ENCODE data around the gene ALKBH3.

ALKBH3 gene

DNA sequence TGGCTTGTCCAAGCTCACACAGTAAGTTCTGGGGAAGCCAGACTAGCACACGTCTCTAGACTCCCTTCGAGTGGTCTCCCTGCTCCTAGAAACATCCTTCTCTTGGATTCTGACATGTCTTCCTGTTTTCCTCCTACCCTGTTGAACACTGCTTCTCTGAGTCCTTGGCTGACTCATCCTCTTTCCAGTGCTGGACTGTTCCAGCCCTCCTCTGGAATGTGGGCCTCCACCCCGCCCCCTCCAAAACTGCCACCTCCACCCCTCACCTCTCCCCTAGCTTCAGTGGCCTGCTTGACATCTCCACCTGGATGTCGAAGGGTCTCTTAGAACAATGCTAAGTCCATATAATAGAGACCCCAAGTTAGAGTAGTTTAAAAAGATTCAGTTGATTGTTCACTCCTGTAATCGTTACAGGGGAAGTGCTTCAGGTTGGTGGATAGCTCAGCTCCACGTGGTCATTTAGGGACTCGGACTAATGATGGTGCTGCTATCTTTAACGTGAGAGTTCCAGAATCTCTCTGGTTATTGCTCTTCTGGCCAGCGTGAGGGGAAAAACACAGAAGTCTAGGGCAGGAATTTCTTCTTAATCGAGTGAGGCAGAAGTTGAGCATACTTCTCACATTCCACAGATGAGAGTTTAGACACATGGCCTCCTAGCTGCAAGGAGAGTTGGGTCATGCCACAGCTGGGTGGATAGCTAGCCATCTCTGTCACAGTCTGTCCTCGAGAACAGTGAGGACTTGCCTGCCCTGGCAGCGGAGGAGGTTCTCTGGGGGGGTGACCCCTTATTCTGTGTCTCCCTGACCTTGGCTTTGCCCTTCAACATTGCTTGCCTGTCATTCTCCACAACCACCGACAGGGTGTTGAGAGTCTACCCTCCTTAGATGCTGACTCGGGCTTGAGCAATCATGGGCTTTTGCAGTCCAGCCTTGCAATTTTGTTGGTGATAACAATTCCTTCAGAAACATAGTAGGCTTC is 57.1 kb downstream of the ALKBH3 start:
- DNase-seq (ENCODE audit: low read depth in 2 of 2, low spot score in 1 of 2), result no peak

DNA sequence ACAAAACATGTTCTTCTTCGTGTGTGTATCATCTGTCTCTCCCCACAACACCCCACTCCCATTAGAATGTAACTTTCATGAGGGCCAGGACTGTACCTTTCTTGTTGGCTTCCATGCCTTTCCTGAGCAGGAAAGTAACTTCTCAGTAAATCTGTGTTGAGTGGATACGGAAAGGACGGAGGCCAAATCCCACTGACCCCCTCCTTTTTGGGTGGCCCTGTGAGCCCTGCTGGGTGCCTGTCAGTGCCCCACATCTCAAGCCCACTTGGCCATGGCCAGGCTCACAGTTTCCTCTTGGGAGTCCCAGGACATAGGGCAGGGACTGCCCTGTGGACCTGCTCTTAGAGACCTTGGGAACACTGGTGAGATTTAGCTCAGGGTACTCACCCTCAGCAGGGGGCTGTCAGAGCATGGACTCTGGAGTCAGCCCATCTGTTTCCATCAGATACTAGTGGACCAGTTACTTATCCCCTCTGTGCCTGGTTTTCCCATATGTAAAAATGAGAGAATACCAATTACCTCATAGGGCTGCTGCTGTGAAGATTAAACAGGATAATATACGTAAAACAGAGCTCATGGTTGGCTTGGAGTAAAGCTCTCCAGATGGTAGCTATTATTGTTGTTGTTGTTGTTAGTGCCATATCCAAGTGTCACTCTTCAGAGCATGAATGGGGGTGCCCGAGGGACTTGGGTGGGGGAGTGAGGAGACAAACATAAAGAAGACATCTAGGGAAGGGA is 60.8 kb downstream of the ALKBH3 start:
- DNase-seq (ENCODE audit: low read depth in 2 of 2, low spot score in 1 of 2), result no peak

DNA sequence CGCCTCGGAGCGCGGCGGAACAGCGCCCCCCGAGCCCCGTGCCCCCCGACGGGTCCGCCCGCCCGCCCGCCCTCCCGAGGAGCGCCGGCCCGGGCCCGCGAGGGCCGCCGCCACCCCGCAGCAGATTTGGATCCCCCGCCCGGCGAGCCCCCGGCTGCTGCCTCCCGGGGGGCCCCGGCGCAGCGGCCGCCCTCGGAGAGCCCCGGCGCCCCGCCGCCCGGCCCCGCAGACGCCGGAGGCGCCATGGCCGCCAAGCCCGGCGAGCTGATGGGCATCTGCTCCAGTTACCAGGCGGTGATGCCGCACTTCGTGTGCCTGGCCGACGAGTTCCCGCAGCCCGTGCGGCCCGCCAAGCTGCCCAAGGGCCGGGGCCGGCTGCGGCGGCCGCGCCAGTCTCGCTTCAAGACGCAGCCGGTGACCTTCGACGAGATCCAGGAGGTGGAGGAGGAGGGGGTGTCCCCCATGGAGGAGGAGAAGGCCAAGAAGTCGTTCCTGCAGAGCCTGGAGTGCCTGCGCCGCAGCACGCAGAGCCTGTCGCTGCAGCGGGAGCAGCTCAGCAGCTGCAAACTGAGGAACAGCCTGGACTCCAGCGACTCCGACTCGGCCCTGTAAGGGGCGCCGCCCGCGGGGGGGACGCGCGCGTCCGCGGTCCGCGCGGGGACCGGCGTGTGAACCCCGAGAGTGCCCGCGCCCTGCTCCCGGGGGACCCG is 62.2 kb downstream of the ALKBH3 start:
- no peak for DNase-seq (ENCODE audit: low read depth in 2 of 2, low spot score in 1 of 2)

DNA sequence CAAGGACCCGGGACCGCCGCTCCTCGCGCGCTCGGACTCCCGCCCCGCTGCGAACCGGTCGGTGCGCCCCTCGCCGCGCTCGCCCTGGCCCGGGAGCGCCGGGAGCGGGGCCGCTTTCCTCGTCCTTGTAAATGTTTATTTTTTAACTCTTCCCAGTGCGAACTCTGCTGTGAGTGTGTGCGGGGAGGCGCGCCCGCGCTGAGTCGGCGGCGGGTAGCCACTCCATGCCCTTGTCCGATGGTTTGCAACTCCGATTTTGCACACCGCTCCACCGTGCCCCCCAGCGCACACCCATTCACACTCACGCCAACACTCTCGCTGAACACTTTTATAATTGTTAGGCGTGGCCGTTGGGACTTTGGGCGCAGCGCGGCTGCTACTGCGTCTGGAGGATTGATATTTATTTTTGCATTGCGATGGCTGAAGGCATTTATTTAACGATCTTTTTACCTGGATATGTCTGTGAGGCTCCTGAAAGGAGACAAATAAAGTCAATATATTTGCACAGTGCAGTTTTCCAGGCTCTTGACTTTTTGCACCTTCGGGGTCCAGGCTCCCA is 62.8 kb downstream of the ALKBH3 start:
- no peak for DNase-seq (ENCODE audit: low read depth in 2 of 2, low spot score in 1 of 2)

DNA sequence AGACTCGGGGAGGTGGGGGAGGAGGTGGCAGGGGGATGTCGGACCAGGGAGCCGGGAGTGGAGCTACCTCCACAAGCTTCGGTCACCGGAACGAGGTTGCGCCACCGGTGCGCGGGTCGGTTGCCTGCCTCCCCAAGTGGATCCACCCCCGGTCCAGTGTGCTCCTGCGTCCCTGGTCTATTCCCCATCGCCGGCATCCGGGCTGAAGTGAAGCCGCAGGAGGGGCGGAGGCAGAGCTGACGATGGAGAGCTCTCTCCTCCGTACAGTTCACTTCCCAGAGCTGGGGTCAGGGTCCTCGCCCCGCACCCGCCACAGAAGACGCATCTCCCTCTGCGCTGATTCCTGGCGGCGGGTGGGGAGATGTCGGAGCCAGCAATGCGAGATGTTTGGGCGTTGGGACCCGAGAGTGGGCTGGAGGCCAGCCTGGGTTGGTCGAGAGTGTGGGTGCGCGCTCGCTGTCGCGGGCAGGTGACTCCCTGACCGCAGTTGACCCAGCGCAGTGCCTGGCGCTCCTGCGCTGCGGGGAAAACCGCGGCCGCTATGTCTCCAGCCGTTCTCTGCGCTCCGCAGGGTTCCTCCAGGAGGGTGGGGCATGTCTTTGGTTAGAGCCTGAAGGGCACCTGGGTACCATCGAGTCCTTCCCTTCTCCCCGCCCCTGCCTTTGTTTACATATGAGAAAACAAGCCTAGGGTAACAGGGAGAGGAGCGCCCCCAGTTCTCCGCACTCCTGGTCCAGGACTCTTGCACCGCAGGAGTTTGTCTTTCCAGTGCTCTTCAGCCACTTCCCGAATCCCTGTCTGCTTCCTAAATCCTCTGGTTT is 63.5 kb downstream of the ALKBH3 start:
- no peak for DNase-seq (ENCODE audit: low read depth in 2 of 2, low spot score in 1 of 2)

DNA sequence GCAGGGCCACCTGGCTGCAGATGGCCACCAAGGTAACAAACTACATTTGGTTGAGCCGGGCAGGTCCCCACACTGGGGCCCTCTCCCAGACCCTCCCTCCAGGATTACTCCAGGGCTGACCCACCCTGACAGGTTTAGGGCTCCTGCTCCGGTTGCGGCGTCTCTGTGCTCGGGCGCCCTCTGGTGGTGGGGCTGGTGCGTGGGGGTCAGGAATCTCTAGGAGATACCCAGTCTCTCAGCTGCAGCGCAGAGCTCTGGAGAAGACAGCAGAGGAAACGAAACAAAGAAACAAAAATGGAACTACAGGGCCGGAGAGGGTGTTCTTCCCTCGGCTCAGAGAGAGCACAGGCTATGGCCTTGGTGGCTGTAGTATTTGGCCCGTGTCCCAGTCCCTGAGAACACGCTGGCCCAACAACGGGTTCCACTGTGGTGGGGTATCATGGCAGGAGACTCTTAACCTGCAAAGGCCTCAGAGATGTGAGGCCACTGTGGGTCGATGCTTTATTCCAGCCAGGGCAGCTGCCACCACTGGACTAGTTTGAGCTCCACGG is 64.2 kb downstream of the ALKBH3 start:
- DNase-seq (ENCODE audit: low read depth in 2 of 2, low spot score in 1 of 2), result peak in 1 of 2 donors; percentile 42

DNA sequence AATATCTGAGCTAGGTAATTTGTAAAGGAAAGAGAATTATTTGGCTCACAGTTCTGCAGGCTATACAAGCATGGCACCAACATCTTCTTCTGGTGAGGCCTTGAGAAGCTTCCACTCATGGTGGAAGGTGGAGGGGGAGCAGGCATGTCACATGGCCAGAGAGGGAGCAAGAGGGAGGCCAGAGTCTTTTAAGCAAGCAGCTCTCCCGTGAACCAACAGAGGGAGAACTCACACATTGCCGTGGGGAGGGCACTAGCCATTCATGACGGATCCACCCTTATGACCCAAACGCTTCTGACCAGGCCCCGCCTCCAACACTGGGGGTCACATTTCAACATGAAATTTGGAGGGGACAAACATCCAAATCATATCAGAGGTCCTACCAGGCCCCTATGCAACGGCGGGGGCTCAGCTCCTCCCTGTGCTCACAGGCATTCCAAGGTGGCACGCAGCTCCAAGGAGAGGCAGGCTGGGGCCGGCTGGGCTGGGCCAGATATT is 66.4 kb downstream of the ALKBH3 start:
- DNase-seq (ENCODE audit: low read depth in 2 of 2, low spot score in 1 of 2), result no peak

DNA sequence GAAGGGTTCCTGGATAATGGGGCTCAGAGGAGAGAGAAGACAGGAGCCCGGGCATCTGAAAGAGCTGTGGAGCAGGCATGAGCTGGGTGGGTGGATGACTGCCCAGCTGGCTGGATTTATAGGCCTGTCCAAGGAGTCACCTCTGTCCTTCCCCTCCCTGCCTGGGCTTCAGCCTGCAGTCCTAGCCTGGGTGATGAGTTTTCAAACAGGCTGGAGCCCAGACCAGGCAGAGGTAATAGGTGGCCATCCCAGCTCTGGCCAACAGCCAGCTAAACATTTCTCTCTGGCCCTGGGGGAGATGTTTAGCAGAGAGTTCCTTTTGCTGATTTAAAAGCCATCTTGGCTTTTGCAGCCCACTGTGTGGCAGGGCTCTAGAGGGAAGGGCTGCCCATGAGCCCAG is 67.2 kb downstream of the ALKBH3 start:
- DNase-seq (ENCODE audit: low read depth in 2 of 2, low spot score in 1 of 2), result no peak

DNA sequence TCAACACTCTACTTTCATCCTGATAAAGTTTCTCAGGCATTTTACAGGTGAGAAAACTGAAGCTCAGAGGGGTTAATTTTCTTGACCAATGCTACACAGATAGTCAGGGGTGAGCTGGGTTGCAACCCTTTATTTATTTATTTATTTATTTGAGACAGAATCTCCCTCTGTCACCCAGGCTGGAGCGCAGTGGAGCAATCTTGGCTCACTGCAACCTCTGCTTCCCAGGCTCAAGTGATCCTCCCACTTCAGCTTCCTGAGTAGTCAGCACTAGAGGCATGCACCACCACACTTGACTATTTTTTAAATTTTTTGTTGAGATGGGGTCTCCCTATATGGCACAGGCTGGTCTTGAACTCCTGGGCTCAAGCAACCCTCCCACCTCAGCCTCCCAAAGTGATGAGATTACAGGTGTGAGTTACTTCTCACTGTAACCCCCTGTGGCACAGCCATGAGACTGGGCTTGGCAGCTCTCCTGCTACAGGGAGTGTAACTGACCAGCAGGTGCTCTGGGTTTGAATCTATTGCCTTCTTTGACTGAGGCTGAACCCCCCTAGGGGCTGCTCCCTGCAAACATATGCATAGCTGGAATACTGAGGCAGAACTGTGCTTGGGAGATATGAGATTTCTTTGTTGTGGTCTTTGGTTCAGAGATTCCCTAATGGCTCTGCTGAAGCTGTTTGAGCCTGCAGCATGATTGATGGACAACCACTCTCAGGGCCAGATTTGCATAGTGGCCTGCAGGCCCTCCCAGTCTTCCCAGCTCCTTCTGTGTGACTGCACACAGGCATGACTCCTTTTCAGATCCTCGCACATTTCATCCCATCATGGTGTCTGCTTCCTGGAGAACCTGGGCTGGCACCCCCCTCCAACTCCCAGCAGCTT is 68.0 kb downstream of the ALKBH3 start:
- no peak for DNase-seq (ENCODE audit: low read depth in 2 of 2, low spot score in 1 of 2)

DNA sequence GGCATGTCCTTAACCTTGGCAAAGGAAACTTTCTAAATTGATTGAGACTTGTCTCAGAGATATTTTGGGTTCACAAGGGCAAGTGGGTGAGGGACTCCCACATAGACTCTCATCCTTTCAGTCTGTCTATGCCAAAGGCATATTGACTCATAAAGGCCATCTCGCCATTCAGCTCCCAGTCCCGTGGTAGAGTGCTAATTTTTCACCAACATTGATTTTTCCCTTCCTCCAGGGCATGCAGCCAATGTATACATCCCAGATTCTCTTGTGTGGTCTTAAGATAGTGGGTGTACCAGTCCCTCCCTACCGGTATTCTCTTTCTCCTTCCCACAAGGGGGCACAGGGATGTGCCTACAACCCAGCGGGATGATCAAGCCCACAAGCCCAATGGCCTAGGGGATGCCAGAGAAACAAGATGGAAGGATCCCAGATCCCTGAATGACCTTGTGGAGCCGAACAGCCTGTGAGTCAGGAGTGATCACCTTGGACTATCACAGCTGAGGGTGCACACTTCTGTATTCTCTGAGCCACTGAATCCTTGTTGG is 69.8 kb downstream of the ALKBH3 start:
- DNase-seq (ENCODE audit: low read depth in 2 of 2, low spot score in 1 of 2), result no peak

DNA sequence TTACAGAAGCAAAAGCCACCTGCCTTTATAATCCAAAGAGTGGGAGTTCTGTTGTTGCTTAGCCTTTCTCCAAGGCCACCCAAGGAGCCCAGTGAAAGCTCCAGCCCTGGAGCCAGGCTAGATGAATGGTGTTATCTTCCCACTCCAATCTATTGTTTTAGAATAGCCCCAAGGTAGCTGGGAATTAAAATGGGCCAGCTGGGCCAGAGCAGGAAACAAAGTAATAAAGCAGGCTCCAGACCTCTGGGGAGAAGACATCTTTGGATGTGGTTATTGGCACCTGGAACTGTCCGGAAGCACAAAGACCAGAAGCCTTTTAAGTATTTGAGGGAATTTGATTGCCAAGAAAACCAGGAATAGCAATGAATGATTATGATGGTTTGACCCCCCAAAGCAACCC is 70.6 kb downstream of the ALKBH3 start:
- no peak for DNase-seq (ENCODE audit: low read depth in 2 of 2, low spot score in 1 of 2)

DNA sequence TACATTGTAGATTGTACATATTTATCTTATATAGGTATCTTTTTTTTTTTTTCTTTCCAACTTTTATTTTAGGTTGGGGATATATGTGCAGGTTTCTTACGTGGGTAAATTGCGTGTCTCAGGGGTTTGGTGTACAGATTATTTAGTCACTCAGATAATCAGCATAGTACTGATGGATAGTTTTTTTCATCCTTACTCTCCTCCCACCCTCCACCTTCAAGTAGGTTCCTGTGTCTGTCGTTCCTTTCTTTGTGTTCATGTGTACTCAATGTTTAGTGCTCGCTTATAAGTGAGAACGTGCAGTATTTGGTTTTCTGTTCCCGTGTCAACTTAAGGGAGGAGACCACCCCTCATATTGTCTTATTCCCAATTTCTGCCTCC is 71.4 kb downstream of the ALKBH3 start:
- no peak for DNase-seq (ENCODE audit: low read depth in 2 of 2, low spot score in 1 of 2)

DNA sequence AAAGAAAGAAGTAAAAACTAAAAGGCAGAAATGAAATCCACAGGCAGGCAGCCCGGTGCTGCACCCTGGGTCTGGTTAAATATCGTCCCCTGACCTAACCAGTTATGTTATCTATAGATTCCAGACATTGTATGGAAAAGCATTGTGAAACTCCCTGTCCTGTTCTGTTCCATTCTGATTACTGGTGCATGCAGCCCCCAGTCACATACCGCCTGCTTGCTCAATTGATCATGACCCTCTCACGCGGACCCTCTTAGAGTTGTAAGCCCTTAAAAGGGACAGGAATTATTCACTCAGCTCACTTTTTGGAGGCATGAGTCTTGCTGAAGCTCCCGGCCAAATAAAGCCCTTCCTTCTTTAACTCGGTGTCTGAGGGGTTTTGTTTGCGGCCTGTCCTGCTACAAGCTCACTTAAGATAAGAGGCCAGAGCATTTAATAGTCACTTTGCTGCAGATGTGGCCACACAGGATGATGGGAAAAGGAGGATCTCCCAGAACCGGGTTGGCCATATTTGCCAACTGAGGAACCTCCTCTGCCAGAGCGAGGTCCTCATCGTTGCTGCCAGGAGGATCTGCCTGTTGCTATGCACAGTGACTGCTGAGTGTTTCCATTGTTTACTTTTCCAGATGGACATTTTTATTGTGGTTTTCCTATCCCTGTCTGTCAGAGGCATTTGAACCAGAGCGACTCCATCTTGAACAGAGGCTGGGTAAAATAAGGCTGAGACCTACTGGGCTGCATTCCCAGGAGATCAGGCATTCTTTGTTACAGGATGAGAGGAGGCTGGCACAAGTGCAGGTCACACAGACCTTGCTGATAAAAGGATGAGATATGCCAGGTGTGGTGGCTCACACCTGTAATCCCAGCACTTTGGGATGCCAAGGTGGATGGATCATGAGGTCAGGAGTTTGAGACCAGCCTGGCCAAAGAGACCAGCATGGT is 72.0 kb downstream of the ALKBH3 start:
- DNase-seq (ENCODE audit: low read depth in 2 of 2, low spot score in 1 of 2), result no peak

DNA sequence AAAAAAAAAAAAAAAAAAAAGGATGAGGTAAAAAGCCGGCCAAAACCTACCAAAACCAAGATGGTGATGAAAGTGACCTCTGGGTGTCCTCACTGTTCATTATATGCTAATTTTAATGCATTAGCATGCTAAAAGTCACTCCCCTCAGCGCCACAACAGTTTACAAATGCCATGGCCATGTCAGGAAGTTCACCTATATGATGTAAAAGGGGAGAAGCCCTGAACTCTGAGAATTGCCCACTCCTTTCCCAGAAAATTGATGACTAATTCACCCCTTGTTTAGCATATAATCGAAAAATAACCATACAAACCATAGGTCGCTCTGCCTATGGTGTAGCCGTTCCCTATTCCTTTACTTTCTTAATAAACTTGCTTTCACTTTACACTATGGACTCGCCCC is 72.9 kb downstream of the ALKBH3 start:
- no peak for DNase-seq (ENCODE audit: low read depth in 2 of 2, low spot score in 1 of 2)

DNA sequence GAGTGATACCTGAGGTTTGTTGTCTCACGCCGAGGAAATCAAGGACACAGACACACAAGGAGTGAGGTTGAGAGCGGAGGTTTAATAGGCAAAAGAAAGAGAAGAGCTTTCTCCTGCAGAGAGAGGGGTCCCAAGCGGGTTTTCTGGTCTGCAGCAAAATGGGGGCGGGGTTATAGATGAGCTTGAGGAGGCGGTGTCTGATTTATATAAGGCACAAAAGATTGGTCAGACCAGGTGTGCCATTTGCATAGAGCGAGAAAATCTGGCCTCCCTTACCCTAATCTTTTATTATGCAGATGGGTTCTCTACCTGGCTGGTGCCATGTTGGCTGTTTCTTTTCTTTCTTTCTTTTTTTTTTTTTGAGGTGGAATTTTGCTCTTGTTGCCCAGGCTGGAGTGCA is 73.6 kb downstream of the ALKBH3 start:
- no peak for DNase-seq (ENCODE audit: low read depth in 2 of 2, low spot score in 1 of 2)

DNA sequence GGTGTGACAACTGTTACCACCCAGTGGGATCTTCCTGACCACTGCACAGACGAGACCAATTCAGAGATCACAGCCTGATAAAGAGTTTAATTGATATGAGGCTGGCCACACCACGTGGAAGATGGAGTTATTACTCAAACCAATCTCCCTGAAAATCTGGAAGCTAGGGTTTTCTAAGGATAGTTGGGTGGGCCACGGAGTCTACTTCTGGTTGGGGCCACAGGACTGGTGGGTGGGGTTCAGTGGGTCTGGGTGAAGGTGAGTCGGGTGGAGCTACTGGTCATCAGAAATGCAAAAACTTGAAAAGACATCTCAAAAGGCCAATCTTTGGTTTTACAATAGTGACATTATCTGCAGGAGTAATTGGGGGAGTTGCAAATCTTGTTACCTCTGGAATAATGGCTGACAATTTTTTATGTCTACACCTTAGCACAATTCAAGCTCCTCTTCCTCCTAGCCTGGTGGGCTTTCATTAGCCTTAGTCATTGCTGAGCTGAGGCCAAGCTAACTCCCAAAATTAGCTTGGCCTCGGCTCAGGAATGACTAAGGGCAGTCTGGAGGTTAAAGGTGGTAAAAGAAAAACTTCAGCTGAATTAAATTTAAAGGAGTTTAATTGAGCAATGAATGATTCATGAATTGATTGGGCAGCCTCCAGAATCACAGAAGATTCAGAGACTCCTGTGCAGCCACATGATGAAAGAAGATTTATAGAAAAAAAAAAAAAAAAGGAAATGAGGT is 74.9 kb downstream of the ALKBH3 start:
- DNase-seq (ENCODE audit: low read depth in 2 of 2, low spot score in 1 of 2), result no peak

DNA sequence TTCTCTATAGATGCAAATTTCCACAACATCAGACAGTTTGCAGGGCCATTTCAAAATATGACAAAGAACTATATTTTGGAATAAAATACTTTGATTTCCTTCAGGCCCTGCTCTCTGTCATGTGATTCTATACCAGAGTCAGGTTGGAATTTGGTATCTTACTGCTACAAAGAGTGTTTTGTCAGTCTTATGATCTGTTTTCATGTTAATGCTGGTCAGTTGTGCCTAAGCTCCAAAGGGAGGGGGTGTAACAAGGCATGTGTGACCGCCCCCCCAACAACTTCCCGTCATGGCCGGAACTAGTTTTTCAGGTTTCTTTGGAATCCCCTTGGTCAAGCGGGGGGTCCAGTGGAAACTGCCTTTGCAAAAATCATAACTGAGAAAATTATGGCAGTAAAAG is 76.9 kb downstream of the ALKBH3 start:
- DNase-seq (ENCODE audit: low read depth in 2 of 2, low spot score in 1 of 2), result no peak
